Transverse colon (tissue), 4 donors: ENCODE measurements around the gene EIF1. TPM values are rescaled to one million over a fixed set of nuclear protein-coding genes. Genes with fewer than 3 reads are reported as not detected.

Experiments
- DNase-seq: peaks from one replicate; pipeline ENCODE4 v3.0.0-alpha.2; 2019
- H3K27ac ChIP-seq, 4 donors: fragments of 200-600 bp; sonication (generic); 2 replicates each; pipeline ENCODE4 v1.5.1; 2016 to 2018; ENCODE audit warnings: inconsistent platforms in 4 of 4
- H3K27me3 ChIP-seq: fragments of 200-600 bp; sonication (generic); 2 replicates; pipeline ENCODE4 v1.5.1; 2017; ENCODE audit warnings: inconsistent platforms
- H3K36me3 ChIP-seq, 4 donors: fragments of 200-600 bp; sonication (generic); 2 replicates each; pipeline ENCODE4 v1.5.1; 2017 to 2019; ENCODE audit warnings: inconsistent platforms in 4 of 4
- H3K4me1 ChIP-seq, 4 donors: fragments of 200-600 bp; sonication (generic); 2 replicates each; pipeline ENCODE4 v1.5.1; 2017 to 2020; ENCODE audit warnings: inconsistent platforms in 4 of 4
- H3K4me3 ChIP-seq, 4 donors: fragments of 200-600 bp; sonication (generic); 1 replicate in 1 of 4; 2 replicates in 3 of 4; pipeline versions ENCODE4 v1.5.1 to v1.6.1; 2017 to 2019; ENCODE audit warnings: inconsistent platforms in 4 of 4
- H3K9me3 ChIP-seq, 2 donors: fragments of 200-600 bp; sonication (generic); 2 replicates each; pipeline ENCODE4 v1.5.1; 2017 to 2019; ENCODE audit warnings: inconsistent platforms in 2 of 2
- EP300 ChIP-seq: sonication (generic); formaldehyde crosslinking; IDR thresholded peaks from one replicate; pipeline ENCODE4 v1.6.1; 2017; ENCODE audit warnings: antibody characterized with exemption, low read depth
- POLR2A ChIP-seq: fragments of 450-650 bp; IDR thresholded peaks from one replicate; pipeline ENCODE4 v1.6.1; 2016; ENCODE audit warnings: antibody characterized with exemption, mild to moderate bottlenecking, moderate library complexity
- POLR2AphosphoS5 ChIP-seq, 3 donors: sonication (generic); formaldehyde crosslinking; IDR thresholded peaks; one replicate each; pipeline ENCODE4 v1.6.1; 2016; ENCODE audit warnings: antibody characterized with exemption in 3 of 3
- WGBS, 2 donors: methylation state at CpG; one replicate each; pipeline ENCODE4 v1.1.5; 2018; ENCODE audit warnings: low coverage in 1 of 2; 5-methylcytosine and 5-hydroxymethylcytosine counted together
- in situ Hi-C, 4 donors: fragments of 200-750 bp; cut with MboI; loops; one replicate each; pipeline versions ENCODE4 v1.15.0 to v1.15.1; 2017; ENCODE audit warnings: low sequenced_read_pairs in 3 of 4, low pct_ligation_motif_present in 1 of 4, low pct_unique_long_range_greater_than_20kb in 1 of 4
- intact Hi-C: fragments of 100-400 bp; cut with DNase I; formaldehyde crosslinking; loops from one replicate; pipeline ENCODE4 v1.15.1; 2023; ENCODE audit warnings: low total_unique reads
- total RNA-seq, 4 donors: library from RNA; depleted of rRNA; stranded (reverse); fragments of >200 nt; gene quantifications; one replicate each; pipeline ENCODE4 v1.1.0, GENCODE V29; 2016
- TF ChIP-seq, protein P1 (sequence below), 5 experiments: fragments of 200-600 bp in 3 of 5; fragments of 450-650 bp in 2 of 5; sonication (generic) in 3 of 5; IDR thresholded peaks; 1 replicate in 2 of 5; 2 replicates in 3 of 5; pipeline ENCODE4 v1.5.1; 2016 to 2017; ENCODE audit warnings: antibody characterized with exemption in 5 of 5, inconsistent platforms in 3 of 5, mild to moderate bottlenecking in 2 of 5, moderate library complexity in 1 of 5

Gene EIF1
- total RNA-seq, 4 donors from 2014 or later: 93.3 to 520 (median 241) TPM

- intact Hi-C loops: loop anchor here (10.0 kb wide), 1 partner anchor 147 kb away; no protein-coding TSS in a partner anchor
- H3K27me3 ChIP-seq: peaks cover 47% of the 10 kb centered on the region
- peaks cover 10 to 24% (median 17%) of the 10 kb centered on the region in 4 donors for H3K4me1 ChIP-seq
- peak; percentile 87 for DNase-seq
- H3K36me3 ChIP-seq: no peaks in the 10 kb centered on the region
- no peak for TF ChIP-seq EP300
- TF ChIP-seq, protein P1, sequence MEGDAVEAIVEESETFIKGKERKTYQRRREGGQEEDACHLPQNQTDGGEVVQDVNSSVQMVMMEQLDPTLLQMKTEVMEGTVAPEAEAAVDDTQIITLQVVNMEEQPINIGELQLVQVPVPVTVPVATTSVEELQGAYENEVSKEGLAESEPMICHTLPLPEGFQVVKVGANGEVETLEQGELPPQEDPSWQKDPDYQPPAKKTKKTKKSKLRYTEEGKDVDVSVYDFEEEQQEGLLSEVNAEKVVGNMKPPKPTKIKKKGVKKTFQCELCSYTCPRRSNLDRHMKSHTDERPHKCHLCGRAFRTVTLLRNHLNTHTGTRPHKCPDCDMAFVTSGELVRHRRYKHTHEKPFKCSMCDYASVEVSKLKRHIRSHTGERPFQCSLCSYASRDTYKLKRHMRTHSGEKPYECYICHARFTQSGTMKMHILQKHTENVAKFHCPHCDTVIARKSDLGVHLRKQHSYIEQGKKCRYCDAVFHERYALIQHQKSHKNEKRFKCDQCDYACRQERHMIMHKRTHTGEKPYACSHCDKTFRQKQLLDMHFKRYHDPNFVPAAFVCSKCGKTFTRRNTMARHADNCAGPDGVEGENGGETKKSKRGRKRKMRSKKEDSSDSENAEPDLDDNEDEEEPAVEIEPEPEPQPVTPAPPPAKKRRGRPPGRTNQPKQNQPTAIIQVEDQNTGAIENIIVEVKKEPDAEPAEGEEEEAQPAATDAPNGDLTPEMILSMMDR (IDR thresholded peaks at IDR 0.05): peak; percentile 97 to 98 (median 98)
- no peak overlapping the region for H3K27ac ChIP-seq
- WGBS, 2 donors: 34% methylated on average over 10 of the region's 10 CpGs; no CpG with 5 or more reads in 1 of the 2 donors
- H3K9me3 ChIP-seq: no peaks in the 10 kb centered on the region
- in situ Hi-C loops: loop anchor here (5.0 to 25.0 kb wide), 4 partner anchors 64 to 349 kb away; partner anchors contain the start of gene ZNF385C (in 1 of the 4)
- no peak overlapping the region for H3K4me3 ChIP-seq
Measured at GRCh38 chr17:41738077-41738800, 49.6 kb downstream of the EIF1 start.

DNA sequence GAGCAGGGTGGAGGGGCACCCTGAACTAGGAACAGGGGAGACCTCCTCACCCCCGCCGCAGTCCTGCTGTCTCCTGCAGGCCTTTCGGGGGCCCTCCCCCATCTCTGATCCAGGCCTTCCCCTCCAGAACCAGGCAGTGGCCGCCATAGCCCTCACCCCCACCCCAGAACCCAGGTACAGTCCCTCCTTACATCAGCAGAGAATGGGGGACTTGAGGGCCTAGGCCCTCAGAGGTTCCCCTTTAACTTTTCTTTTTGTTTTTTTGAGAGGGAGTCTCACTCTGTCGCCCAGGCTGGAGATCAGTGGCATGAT is 50.1 kb downstream of the EIF1 start:
- Histone ChIP-seq H3K9me3 (no peaks in the 10 kb centered on the region), H3K4me1 (peaks cover 10 to 19% (median 15%) of the 10 kb centered on the region in 4 donors), H3K27me3 (peaks cover 41% of the 10 kb centered on the region), H3K36me3 (no peaks in the 10 kb centered on the region), H3K27ac (no peak overlapping the region), H3K4me3 (no peak overlapping the region)
- intact Hi-C loops (loop anchor here (10.0 kb wide), 1 partner anchor 146 kb away; no protein-coding TSS in a partner anchor), in situ Hi-C loops (loop anchor here (5.0 to 25.0 kb wide), 4 partner anchors 64 to 349 kb away; partner anchors contain the start of gene ZNF385C (in 1 of the 4))
- DNase-seq: no peak
- TF ChIP-seq POLR2A (no peak), EP300 (no peak), POLR2AphosphoS5 (IDR thresholded peaks at IDR 0.05) (no peak)
- TF ChIP-seq, protein P1 (IDR thresholded peaks at IDR 0.05): no peak
- WGBS, 2 donors: 96% methylated on average over 5 of the region's 5 CpGs; no CpG with 5 or more reads in 1 of the 2 donors

DNA sequence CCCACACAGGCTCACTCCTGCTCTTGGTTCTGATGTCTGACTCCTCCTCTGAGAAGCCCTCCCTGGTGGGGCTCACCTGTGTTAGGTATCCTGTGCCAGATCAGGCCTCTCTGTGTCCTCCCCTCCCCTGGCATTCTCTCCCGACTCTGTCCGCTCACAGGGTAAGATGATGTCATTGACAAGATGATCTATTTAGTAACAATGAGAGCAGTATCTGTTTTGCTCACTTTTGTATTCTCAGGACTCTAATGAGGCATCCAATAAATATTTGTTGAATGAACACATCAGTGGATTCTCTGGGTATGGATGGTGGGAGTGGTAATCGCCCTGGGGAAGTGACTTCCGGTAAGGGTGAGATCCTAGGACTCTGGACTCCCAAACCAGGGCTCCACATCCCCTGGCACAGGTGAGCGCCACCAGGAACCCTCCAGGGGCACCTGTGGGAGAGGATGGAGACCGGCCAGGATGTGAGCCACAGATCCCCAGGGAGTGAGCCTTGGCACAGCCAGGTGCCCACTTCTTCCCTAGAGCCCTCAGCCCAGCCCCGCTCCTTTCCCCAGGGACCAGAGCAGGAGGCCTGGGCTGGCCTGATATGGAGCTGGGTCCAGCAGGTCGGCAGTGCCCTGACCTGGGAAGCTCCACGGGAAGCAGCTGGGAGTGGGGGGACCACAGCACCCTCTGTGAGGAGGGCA is 51.1 kb downstream of the EIF1 start:
- 60 to 65% methylated on average over 1 to 9 of the region's 9 CpGs for WGBS, 2 donors
- Histone ChIP-seq H3K27me3 (peaks cover 31% of the 10 kb centered on the region), H3K4me3 (no peak overlapping the region), H3K9me3 (no peaks in the 10 kb centered on the region), H3K36me3 (no peaks in the 10 kb centered on the region), H3K27ac (no peak overlapping the region), H3K4me1 (peaks cover 2 to 8% (median 4%) of the 10 kb centered on the region in 4 donors)
- TF ChIP-seq POLR2A: no peak
- no peak for TF ChIP-seq POLR2AphosphoS5 (IDR thresholded peaks at IDR 0.05)
- TF ChIP-seq, protein P1 (IDR thresholded peaks at IDR 0.05): no peak
- TF ChIP-seq EP300: no peak
- DNase-seq: no peak
- intact Hi-C loops (loop anchor here (10.0 kb wide), 1 partner anchor 145 kb away; no protein-coding TSS in a partner anchor), in situ Hi-C loops (loop anchor here (5.0 to 25.0 kb wide), 4 partner anchors 62 to 347 kb away; partner anchors contain the start of gene ZNF385C (in 1 of the 4))

DNA sequence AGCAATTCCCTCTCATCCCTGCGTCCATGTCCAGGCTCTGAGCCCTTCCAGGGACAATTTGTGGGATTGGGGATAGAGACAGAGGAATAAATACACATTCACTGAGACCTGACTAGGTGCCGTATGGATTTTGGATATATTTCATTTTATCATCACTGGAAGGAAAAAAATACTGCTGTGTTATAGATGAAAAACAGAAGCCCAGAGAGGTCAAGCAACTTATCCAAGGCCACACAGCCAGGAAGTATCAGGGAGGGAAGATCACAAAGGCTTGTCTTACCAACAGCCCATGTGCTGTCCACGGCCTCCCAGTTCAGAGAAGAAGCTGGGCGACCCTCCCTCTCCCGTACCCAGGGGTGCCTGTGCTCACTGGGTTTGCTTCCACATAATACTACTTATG is 51.8 kb downstream of the EIF1 start:
- Histone ChIP-seq H3K9me3 (no peaks in the 10 kb centered on the region), H3K4me1 (peaks cover 0 to 3% (median 2%) of the 10 kb centered on the region in 4 donors), H3K36me3 (no peaks in the 10 kb centered on the region), H3K27ac (no peak overlapping the region), H3K27me3 (peaks cover 24% of the 10 kb centered on the region), H3K4me3 (no peak overlapping the region)
- 90 to 91% methylated on average over 2 to 5 of the region's 5 CpGs for WGBS, 2 donors
- no peak for DNase-seq
- intact Hi-C loops (no loop called here), in situ Hi-C loops (loop anchor here in 1 of 4 donors (25.0 kb wide), 1 partner anchor 347 kb away; the partner anchor contains the start of gene ZNF385C)
- TF ChIP-seq POLR2A: no peak
- no peak for TF ChIP-seq POLR2AphosphoS5 (IDR thresholded peaks at IDR 0.05)
- TF ChIP-seq, protein P1 (IDR thresholded peaks at IDR 0.05): no peak
- no peak for TF ChIP-seq EP300
